HTR-8/SVneo (cell line): Measurements from ENCODE around the gene IQCE.

Source experiments
- DNase-seq: peaks from one replicate; pipeline ENCODE4 v3.0.0; 2011; ENCODE audit warnings: low spot score, mixed read lengths; ENCODE audit not compliant: insufficient read length
- FAIRE-seq: peaks from 2 replicates; lab custom pipeline; 2011; peaks lifted over from hg19 to GRCh38; lab: Jason Lieb, UNC

The IQCE gene

GRCh38 chr7:2657208-2657607 is 98.4 kb downstream of the IQCE start:
- DNase-seq (no peak), FAIRE-seq (peak; percentile 99)

- FAIRE-seq = no peak
- no peak for DNase-seq
Measured at GRCh38 chr7:2657920-2658671, 99.3 kb downstream of the IQCE start.

GRCh38 chr7:2658941-2659340 is 100.2 kb downstream of the IQCE start:
- DNase-seq (no peak), FAIRE-seq (no peak)

GRCh38 chr7:2659556-2660358 is 101.0 kb downstream of the IQCE start:
- DNase-seq (no peak), FAIRE-seq (no peak)

GRCh38 chr7:2660359-2661095 is 101.7 kb downstream of the IQCE start:
- DNase-seq (no peak), FAIRE-seq (peak; percentile 42)

GRCh38 chr7:2661096-2661449 is 102.3 kb downstream of the IQCE start:
- no peak for FAIRE-seq
- no peak for DNase-seq

GRCh38 chr7:2661602-2662272 is 103.0 kb downstream of the IQCE start:
- FAIRE-seq = no peak
- DNase-seq = no peak

- FAIRE-seq = no peak
Measured at GRCh38 chr7:2662273-2663120, 103.7 kb downstream of the IQCE start.

GRCh38 chr7:2663121-2663886 is 104.5 kb downstream of the IQCE start:
- DNase-seq = no peak
- FAIRE-seq = no peak

More at GRCh38 chr7:2662273-2663120, 103.7 kb downstream of the IQCE start:
- no peak for DNase-seq

- no peak for FAIRE-seq
- no peak for DNase-seq
Measured at GRCh38 chr7:2663960-2664359, 105.2 kb downstream of the IQCE start.
